ENCODE data around the gene SORCS2. TPM values are rescaled to one million over a fixed set of nuclear protein-coding genes. Genes with fewer than 3 reads are reported as not detected.

Gene SORCS2
- total RNA-seq, 2 experiments from 2014 or later, result 0.07 to 0.15 TPM

- Mint-ChIP-seq H3K36me3 (ENCODE audit: low read depth) (no peaks in the 10 kb centered on the region), H3K4me3 (no peak overlapping the region), H3K9me3 (no peaks in the 10 kb centered on the region), H3K27ac (no peak overlapping the region), H3K27me3 (ENCODE audit: low read depth) (peaks cover 3% of the 10 kb centered on the region), H3K4me1 (ENCODE audit: low read depth) (no peaks in the 10 kb centered on the region)
- CTCF ChIA-PET, result no interaction called here
- no peak for DNase-seq
- intact Hi-C loops (cut with micrococcal nuclease), result no loop called here
Observed at GRCh38 chr4:7369511-7369910, 177.2 kb downstream of the SORCS2 start.

- no peak for DNase-seq
- Mint-ChIP-seq H3K27me3 (ENCODE audit: low read depth) (peaks cover 3% of the 10 kb centered on the region), H3K27ac (no peak overlapping the region), H3K4me3 (no peak overlapping the region), H3K4me1 (ENCODE audit: low read depth) (no peaks in the 10 kb centered on the region), H3K9me3 (no peaks in the 10 kb centered on the region), H3K36me3 (ENCODE audit: low read depth) (no peaks in the 10 kb centered on the region)
- CTCF ChIA-PET, result no interaction called here
- intact Hi-C loops (cut with micrococcal nuclease), result no loop called here
Observed at GRCh38 chr4:7370038-7370437, 177.7 kb downstream of the SORCS2 start.

GRCh38 chr4:7371210-7371941, 179.0 kb downstream of the SORCS2 start:
- intact Hi-C loops (cut with micrococcal nuclease), result no loop called here
- Mint-ChIP-seq H3K36me3 (ENCODE audit: low read depth) (no peaks in the 10 kb centered on the region), H3K4me3 (no peak overlapping the region), H3K9me3 (no peaks in the 10 kb centered on the region), H3K27me3 (ENCODE audit: low read depth) (peaks cover 6% of the 10 kb centered on the region), H3K27ac (no peak overlapping the region), H3K4me1 (ENCODE audit: low read depth) (no peaks in the 10 kb centered on the region)
- CTCF ChIA-PET, result no interaction called here
- no peak for DNase-seq

- Mint-ChIP-seq H3K4me1 (ENCODE audit: low read depth) (no peaks in the 10 kb centered on the region), H3K9me3 (no peaks in the 10 kb centered on the region), H3K27ac (no peak overlapping the region), H3K4me3 (no peak overlapping the region), H3K36me3 (ENCODE audit: low read depth) (no peaks in the 10 kb centered on the region), H3K27me3 (ENCODE audit: low read depth) (peaks cover 9% of the 10 kb centered on the region)
- intact Hi-C loops (cut with micrococcal nuclease), result no loop called here
- DNase-seq, result no peak
- CTCF ChIA-PET, result no interaction called here
Observed at GRCh38 chr4:7372673-7373072, 180.3 kb downstream of the SORCS2 start.

GRCh38 chr4:7374571-7374970, 182.2 kb downstream of the SORCS2 start:
- no peaks in the 10 kb centered on the region for H3K36me3 Mint-ChIP-seq (ENCODE audit: low read depth)
- H3K27ac Mint-ChIP-seq, result no peak overlapping the region
- intact Hi-C loops (cut with micrococcal nuclease), result no loop called here
- peaks cover 7% of the 10 kb centered on the region for H3K9me3 Mint-ChIP-seq
- peaks cover 16% of the 10 kb centered on the region for H3K27me3 Mint-ChIP-seq (ENCODE audit: low read depth)
- no peak for DNase-seq
- H3K4me1 Mint-ChIP-seq (ENCODE audit: low read depth), result no peaks in the 10 kb centered on the region
- CTCF ChIA-PET, result no interaction called here
- no peak overlapping the region for H3K4me3 Mint-ChIP-seq

GRCh38 chr4:7375427-7375826, 183.1 kb downstream of the SORCS2 start:
- Mint-ChIP-seq H3K27ac (no peak overlapping the region), H3K4me3 (no peak overlapping the region), H3K9me3 (peaks cover 7% of the 10 kb centered on the region), H3K36me3 (ENCODE audit: low read depth) (no peaks in the 10 kb centered on the region), H3K27me3 (ENCODE audit: low read depth) (peaks cover 16% of the 10 kb centered on the region), H3K4me1 (ENCODE audit: low read depth) (no peaks in the 10 kb centered on the region)
- intact Hi-C loops (cut with micrococcal nuclease), result no loop called here
- DNase-seq, result no peak
- CTCF ChIA-PET, result interaction anchor here (0.7 kb wide), 1 partner anchor 343 kb away, joined by 3 read pairs; no protein-coding TSS in a partner anchor

- H3K9me3 Mint-ChIP-seq, result peaks cover 7% of the 10 kb centered on the region
- H3K4me3 Mint-ChIP-seq, result no peak overlapping the region
- no peaks in the 10 kb centered on the region for H3K4me1 Mint-ChIP-seq (ENCODE audit: low read depth)
- CTCF ChIA-PET, result no interaction called here
- DNase-seq, result no peak
- H3K36me3 Mint-ChIP-seq (ENCODE audit: low read depth), result no peaks in the 10 kb centered on the region
- peaks cover 18% of the 10 kb centered on the region for H3K27me3 Mint-ChIP-seq (ENCODE audit: low read depth)
- no peak overlapping the region for H3K27ac Mint-ChIP-seq
- intact Hi-C loops (cut with micrococcal nuclease), result no loop called here
Observed at GRCh38 chr4:7377223-7377865, 185.0 kb downstream of the SORCS2 start.

- H3K36me3 Mint-ChIP-seq (ENCODE audit: low read depth), result no peaks in the 10 kb centered on the region
- intact Hi-C loops (cut with micrococcal nuclease), result no loop called here
- peaks cover 18% of the 10 kb centered on the region for H3K27me3 Mint-ChIP-seq (ENCODE audit: low read depth)
- H3K4me3 Mint-ChIP-seq, result no peak overlapping the region
- no peak overlapping the region for H3K27ac Mint-ChIP-seq
- DNase-seq, result no peak
- H3K9me3 Mint-ChIP-seq, result peaks cover 7% of the 10 kb centered on the region
- CTCF ChIA-PET, result no interaction called here
- no peaks in the 10 kb centered on the region for H3K4me1 Mint-ChIP-seq (ENCODE audit: low read depth)
Observed at GRCh38 chr4:7379186-7379585, 186.8 kb downstream of the SORCS2 start.

GRCh38 chr4:7379719-7380118, 187.4 kb downstream of the SORCS2 start:
- H3K4me3 Mint-ChIP-seq, result no peak overlapping the region
- intact Hi-C loops (cut with micrococcal nuclease), result no loop called here
- H3K27ac Mint-ChIP-seq, result no peak overlapping the region
- H3K27me3 Mint-ChIP-seq (ENCODE audit: low read depth), result peaks cover 18% of the 10 kb centered on the region
- H3K36me3 Mint-ChIP-seq (ENCODE audit: low read depth), result no peaks in the 10 kb centered on the region
- H3K9me3 Mint-ChIP-seq, result peaks cover 7% of the 10 kb centered on the region
- no peak for DNase-seq
- H3K4me1 Mint-ChIP-seq (ENCODE audit: low read depth), result no peaks in the 10 kb centered on the region
- CTCF ChIA-PET, result no interaction called here

- CTCF ChIA-PET, result no interaction called here
- H3K4me3 Mint-ChIP-seq, result no peak overlapping the region
- peaks cover 7% of the 10 kb centered on the region for H3K9me3 Mint-ChIP-seq
- H3K4me1 Mint-ChIP-seq (ENCODE audit: low read depth), result no peaks in the 10 kb centered on the region
- intact Hi-C loops (cut with micrococcal nuclease), result no loop called here
- no peaks in the 10 kb centered on the region for H3K36me3 Mint-ChIP-seq (ENCODE audit: low read depth)
- H3K27me3 Mint-ChIP-seq (ENCODE audit: low read depth), result peaks cover 15% of the 10 kb centered on the region
- H3K27ac Mint-ChIP-seq, result no peak overlapping the region
- no peak for DNase-seq
Observed at GRCh38 chr4:7381221-7381889, 189.0 kb downstream of the SORCS2 start.

GRCh38 chr4:7381890-7382633, 189.7 kb downstream of the SORCS2 start:
- CTCF ChIA-PET, result no interaction called here
- H3K9me3 Mint-ChIP-seq, result peaks cover 7% of the 10 kb centered on the region
- H3K27ac Mint-ChIP-seq, result no peak overlapping the region
- intact Hi-C loops (cut with micrococcal nuclease), result no loop called here
- no peaks in the 10 kb centered on the region for H3K4me1 Mint-ChIP-seq (ENCODE audit: low read depth)
- DNase-seq, result no peak
- H3K27me3 Mint-ChIP-seq (ENCODE audit: low read depth), result peaks cover 14% of the 10 kb centered on the region
- no peaks in the 10 kb centered on the region for H3K36me3 Mint-ChIP-seq (ENCODE audit: low read depth)
- no peak overlapping the region for H3K4me3 Mint-ChIP-seq

GRCh38 chr4:7382634-7383014, 190.3 kb downstream of the SORCS2 start:
- no peak for DNase-seq
- Mint-ChIP-seq H3K4me1 (ENCODE audit: low read depth) (no peaks in the 10 kb centered on the region), H3K4me3 (no peak overlapping the region), H3K27ac (no peak overlapping the region), H3K27me3 (ENCODE audit: low read depth) (peaks cover 9% of the 10 kb centered on the region), H3K9me3 (peaks cover 9% of the 10 kb centered on the region), H3K36me3 (ENCODE audit: low read depth) (no peaks in the 10 kb centered on the region)
- intact Hi-C loops (cut with micrococcal nuclease), result no loop called here
- CTCF ChIA-PET, result no interaction called here
